GM04504 (cell line): Measurements from ENCODE around the gene FPR2.
"Not testable (repeated sequence)": the region's sequence is repeated elsewhere in the genome, so short reads cannot be mapped to it uniquely, and the experiment has no call there.

Experiments
- DNase-seq: peaks from one replicate; pipeline ENCODE4 v3.0.0-alpha.2; 2012; ENCODE audit warnings: low read depth

Gene FPR2, protein sequence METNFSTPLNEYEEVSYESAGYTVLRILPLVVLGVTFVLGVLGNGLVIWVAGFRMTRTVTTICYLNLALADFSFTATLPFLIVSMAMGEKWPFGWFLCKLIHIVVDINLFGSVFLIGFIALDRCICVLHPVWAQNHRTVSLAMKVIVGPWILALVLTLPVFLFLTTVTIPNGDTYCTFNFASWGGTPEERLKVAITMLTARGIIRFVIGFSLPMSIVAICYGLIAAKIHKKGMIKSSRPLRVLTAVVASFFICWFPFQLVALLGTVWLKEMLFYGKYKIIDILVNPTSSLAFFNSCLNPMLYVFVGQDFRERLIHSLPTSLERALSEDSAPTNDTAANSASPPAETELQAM

DNA sequence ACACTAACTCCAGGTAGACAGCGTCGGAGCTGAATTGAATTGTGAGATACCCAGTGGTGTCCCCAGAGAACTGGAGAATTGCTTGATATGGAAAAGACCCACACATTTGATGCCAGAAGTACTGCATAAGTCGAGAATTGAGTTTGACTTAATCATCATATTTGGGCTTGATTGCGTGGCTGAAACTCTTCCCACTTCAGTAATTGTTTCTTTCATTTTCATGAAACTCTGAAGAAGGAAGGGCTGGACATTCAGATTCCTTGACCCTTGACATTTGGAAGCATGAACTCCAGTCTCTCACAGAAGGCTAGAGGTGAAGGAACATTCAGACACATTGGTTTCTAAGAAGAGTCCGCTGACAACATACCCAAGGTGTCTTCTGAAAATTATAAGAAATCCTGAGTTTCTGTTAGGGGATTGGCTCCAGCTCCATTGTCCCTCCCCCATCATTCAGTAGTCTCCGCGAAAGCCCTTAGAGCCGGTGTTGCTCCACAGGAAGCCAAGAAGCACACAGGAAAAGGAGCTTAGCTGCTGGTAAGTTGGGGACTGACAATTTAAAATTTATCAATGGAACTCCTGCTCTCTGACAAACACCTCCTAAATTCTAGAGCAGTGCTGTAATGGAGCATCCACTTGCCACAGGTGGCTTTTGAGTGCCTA lies at the start of gene FPR2:
FPR2 (plus strand) TSS at position 484 of the 660 bp plus-strand sequence. CDS start 7,479 bp downstream, outside the sequence.
- DNase-seq, result no peak

DNA sequence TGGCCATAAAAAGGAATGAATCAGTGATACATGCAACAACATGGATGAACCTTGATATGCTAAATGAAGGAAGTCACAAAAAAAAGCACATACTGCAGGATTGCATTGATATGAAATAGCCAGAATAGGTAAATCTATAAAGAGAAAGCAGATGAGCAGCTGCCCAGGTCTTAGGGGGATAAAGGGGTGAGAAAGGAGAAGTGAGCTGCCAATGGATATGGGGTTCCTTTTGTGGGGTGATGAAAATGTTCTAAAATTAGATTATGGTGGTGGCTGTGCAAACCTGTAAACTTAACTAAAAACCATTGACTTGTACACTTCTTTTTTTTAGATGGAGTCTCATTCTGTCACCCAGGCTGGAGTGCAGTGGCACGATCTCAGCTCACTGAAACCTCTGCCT lies 49.3 kb upstream of the FPR2 start:
- no peak for DNase-seq

DNA sequence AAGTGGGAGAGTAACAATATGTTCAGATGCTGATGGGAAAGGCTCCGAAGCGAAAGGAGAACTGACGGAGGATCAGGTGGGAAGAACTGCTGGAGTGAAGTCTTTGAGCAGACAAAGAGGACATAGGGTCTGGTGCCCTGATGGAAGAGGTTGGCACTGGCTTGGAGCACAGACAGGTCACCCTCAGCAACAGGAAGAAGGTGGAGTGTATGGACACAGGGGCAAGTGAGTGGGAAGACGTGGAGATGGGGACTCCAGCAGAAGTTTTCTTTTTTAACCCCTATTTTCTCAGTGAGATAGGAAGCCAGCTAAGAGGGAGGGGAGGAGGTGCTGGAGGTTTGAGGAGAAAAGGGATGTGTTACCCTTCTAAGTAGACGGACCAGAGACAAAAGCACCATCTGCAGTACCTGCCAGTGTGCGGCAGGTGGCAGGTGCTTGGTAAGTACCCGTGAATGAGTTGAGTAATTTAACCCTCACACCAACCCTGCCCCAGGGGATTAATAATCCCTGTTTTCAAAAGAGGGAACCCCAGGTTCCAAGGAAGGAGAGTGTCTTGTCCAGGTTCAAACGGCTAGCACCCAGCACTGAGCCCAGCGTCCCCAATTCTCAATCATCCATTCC lies 48.4 kb upstream of the FPR2 start:
- no peak for DNase-seq

DNA sequence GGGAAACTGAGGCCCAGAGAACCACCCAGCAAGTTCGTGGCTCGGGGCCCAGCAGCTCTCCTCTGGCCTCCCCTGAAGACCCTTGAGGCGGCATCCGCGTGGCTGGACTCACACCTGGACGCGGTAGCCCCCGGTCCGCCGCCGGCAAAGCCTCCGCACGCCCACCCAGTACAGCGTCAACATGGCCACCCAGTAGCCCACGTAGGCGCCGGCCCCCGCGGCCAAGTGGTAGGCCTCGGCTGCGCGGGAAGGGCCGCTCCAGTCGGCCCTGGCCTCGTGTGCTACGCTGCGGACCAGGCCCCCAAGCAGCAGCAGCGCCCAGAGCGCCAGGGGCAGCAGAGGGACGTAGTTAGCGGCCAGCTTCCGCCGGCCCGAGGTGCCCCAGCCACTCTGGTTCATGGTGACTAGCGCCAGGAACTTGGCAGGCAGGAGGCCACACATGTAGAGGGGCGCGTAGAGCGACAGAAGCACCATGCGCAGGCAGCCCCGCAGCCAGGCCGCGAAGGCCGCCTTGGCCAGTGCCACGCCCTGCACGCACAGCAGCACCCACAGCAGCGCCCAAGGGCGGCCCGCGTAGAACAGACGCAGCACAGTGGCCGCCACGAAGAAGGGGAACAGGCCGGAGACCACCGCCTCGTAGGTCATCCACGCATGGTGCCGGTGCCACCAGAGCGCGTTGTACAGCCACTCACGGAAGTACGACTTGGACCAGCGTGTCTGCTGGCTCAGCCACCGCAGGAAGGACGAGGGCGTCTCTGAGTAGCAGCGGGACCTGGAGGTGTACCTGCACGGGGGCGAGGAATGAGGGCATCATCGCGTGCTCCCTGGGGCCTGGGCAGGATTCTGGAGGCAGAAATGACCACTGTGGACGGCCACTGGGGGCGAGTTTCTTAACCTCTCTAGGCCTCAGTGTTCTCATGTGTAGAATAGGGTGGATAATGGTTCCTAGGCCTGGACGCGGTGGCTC lies 47.4 kb upstream of the FPR2 start:
- no peak for DNase-seq

DNA sequence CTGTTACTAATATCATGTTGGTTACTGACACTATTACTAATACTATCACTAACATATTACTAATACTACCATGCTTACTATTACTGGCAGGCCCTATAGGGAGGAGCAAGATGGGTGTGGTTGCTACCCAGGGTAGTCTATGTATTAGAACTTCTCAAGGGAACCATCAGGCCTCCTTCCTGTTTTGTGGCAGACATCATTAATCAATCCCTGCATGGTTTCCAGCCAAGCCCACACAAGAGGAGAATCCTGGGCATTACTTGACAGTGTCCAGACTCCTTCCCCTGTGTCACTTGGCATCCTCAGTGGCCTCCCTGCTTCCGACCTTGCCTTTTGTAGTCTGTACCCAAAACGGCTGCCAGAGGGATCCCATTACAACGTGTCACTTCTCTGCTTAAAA lies 46.1 kb upstream of the FPR2 start:
- DNase-seq, result no peak

DNA sequence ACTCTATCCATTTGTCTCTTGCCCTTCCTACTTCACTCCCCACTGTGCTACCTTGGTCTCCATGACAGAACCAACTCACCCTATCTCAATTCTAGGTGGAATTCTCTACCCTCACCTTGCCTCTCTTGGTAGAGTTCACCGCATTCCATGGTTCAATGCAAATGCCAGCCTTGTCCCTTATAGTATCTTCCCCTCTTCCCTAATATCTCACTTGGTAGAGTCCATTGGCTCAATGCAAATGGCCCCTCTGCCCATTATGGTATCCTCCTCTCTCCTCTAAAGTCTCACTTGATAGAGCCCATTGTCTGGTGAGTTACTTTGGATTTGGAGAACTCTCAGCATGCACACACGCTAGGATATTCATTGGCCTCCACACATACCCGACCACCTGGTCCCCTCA lies 45.1 kb upstream of the FPR2 start:
- DNase-seq, result no peak

DNA sequence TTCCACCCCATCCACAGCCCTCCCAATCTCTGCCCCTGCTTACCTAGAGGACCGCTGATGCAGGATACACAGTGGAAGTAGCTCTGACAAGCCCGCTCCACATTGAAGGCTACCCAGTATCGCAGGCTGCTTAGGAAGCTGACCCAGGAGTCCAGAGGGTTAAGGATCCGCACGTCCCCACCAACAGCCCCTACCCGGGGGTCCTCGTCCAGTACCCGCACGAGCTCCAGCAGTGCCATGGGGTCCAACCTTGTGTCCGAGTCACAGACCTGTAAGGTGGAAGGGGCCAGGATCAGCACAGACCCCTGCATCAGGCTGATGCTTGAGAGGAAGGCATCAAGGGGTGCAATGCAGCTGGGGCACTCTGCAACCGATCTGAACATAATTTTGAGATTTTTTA lies 44.1 kb upstream of the FPR2 start:
- DNase-seq, result no peak

DNA sequence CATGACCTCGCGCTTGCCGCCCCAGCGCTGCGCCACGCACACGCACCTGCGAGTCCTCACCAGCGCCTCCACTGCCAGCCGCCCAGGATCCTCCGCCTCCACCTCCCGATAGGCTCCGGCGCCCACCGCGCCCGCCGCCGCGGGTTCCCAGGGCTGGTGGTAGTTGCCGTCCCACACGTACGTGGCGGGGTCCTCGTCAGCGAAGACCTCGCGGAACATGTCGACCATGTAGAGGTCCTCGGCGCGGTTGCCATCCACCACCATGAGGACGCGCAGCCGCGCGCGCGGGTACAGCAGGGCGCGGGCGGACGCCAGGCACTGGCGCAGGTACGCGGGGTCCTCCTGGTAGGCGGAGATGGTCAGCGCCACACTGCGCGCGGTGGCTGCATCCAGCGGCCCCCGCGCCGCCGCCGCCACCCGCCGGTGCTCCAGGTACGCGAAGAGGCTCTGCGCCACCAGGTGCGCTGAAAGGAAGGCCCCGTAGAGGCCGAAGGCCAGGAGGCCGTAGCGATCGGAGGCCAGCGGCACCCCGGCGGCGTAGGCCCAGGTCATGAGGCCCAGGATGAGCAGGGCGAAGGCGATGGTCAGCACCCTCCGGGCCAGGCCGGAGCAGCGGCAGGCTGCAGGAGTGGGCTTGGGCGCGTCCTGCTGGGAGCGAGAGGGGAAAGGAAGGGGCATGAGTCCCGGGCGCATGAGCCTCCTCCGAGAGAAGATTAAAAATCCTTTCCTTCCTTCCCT lies 41.6 kb upstream of the FPR2 start:
- no peak for DNase-seq

DNA sequence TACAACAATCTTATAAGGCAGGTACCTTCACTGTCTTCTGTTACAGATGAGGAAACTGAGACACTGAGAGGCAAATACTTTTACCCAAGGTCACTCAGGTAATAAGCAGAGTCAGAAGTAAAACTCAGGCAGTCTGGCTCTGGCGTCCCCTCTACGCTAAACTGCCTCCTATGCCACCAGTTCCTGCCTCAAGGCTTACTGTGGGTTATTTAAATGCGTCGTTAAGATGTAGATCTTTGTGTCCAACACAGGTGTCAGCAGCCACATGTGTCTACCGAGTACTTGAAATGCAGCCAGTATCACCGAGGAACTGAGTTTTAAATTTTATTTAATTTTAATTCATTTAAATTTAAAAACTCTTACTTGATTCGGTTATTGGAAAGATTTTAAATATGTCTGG lies 39.1 kb upstream of the FPR2 start:
- DNase-seq, result no peak

DNA sequence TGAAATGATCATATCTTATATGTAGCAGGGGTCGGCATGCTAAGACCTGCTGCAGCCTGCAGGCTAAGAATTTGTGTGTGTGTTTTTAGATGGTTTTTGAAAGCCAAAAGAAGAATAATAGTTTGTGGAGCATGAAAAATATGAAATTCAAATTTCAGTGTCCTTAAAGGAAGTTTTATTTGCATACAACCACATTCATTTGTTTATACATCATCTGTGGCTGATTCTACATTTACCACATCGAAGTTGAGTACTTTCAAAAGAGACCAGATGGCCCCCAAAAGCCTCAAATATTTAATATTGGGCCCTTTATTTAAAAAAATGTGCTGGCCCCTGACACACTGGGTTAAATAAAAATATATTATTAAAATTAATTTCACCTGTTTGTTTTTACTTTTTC lies 38.5 kb upstream of the FPR2 start:
- no peak for DNase-seq

DNA sequence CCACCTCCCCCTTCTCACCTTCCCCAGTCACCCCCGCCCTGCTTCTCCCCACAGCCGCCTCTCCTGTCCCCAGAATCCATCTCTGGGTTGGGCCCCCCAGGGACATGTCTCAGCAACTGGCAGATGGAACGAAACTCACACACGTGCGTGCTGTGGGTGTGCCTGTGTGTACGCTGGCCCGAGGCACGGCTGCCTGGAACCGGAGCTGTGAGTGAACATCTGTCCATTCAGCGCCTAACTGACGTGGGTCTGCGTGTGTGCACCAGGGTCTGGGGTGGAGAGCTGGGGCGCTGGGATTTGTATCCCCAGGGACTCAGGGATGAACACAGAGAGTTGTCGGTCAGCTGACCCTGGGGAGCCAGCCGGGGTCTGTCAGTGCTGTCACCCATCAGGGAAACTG lies 36.4 kb upstream of the FPR2 start:
- DNase-seq, result no peak

DNA sequence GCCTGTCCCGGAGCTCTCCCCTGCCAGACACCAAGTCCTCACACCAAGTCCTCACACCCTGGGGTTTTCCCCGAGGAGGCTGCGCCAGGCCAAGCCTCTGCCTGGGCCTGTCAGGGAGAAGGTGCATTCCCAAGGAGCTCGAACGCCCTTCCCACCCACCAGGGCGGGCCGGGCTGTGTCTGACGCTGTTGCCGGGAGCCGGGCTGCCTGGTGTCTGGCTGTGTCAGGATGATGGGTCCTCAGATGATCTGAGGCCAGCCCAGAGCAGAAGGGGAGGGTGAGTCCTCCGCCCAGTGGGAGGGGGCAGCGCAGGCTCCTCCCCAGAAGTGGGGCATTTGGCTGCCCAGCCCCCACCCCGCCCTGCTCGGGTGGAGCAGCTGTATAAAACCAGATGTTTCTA lies 34.9 kb upstream of the FPR2 start:
- DNase-seq, result peak; percentile 35

DNA sequence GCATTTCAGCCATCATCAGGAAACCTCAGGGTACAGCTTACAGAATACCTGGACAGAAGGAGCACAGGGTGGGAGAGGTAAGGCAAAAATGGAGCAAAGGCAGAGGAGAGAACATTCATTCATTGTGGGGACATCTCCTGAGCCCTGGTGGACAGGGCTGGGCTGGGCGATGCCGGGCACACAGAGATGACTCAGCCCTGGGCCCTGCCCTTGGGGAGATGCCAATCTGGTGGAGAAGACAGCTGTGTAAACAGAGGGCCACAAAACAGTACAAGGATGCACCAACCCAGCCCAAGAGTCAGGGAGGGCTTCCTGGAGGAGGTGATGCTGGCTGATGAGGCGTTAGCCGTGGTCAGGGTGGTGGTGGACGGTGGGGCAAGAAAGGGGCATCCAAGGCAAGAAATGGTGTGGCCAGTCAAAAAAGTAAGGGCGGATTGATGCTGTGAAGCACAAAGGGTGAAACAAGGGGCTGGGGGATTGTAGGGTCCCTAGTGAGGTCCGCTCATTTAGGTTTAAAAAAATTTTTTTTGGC lies 33.6 kb upstream of the FPR2 start:
- no peak for DNase-seq

DNA sequence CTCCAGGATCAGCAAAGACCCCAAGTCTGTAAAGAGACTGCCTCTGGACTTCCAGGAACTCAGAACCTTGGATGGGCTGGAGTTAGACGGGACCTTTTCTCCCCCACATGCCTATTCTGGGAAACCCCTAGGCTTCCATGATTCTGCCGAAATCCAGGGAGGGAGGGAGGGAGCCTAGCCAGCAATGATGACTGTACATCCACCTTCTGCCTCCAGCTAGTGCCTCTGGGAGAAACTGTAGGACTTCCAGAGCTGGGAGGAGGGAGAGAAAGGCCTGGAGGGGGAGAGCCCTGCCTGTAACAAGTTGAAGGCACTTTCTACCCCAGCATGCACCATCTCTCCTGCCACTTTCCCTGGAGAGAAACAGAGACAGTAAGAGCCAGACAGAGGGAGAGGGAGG lies 31.2 kb upstream of the FPR2 start:
- no peak for DNase-seq

DNA sequence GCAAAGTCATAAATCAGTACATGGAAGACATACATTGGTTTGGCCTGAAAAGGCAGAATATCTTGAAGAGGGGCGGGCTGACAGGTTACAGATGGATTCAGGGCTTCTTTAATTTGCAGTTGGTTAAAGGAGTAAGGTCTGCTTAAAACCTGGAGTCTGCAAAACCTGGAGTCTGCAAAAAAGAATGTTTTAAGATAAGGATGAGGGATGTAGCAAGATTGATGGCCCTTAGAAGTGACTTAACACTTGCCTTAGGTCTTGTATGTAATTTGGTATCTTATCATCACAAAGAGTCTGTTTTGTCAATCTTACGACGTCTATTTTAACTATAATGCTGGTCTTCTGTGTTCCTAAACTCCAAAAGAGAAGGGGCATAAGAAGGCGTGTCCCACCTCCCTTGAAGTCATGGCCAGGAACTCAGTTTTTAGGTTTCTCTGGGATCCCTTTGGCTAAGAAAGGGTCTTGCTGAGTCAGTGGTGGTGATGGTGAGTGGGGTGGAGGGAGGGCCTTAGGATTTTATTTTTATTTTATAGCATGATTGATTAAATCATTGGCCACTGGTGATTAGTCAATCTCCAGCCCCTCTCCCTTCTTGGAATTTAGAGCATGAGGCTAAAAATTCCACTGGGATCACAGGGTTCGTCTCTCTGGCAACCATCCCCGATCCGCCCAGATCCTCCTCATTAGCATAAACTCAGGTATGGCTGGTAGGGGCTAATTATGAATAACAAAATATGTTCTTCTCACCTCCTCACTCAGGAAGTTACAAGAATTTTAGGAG lies 27.0 kb upstream of the FPR2 start:
- no peak for DNase-seq

DNA sequence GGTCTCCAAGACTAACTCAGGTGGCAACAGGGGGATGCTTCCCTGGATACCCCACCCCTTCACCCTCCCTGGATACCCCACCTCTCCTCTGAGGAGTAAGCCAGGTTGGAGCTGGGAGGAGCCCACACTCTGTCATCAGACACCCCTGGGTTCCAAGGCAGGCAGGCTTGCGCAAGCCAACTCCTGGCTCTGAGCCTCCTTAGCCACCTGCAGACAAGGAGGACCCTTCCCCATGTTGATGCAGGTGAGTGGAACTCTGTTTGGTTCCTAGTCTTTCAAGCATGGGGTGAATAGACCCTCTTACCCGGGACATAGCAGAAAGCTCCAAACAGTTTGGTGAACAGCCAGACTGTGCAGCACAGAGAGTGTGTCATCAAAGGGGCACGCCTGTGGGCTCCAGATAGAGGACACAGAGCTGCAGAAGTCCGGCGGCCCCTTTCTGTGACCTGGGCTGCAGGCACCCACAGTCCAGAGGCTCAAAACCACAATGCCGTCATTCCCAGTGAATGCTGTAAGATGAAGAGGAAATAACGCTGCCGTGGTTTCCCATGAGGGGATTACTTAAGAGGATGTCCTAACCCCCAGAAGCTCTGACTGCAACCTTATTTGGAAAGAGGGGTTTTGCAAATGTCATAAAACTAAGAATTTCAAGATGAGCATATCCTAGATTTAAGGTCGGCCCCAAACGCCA lies 25.1 kb upstream of the FPR2 start:
- DNase-seq, result no peak

DNA sequence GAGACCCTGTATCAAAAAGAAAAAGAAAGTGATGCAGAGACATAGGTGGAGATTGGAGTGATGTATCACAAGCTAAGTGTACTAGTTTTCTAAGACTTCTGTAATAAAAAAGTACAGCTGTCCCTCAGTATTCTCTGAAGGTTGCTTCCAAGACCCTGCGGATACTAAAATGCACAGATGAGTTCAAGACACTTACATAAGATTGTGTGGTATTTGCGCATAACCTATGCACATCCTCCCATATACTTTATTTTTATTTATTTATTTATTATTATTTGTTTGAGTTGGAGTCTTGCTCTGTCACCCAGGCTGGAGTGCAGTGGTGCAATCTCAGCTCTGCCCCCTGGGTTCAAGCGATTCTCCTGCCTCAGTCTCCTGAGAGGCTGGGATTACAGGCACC lies 23.6 kb upstream of the FPR2 start:
- no peak for DNase-seq

DNA sequence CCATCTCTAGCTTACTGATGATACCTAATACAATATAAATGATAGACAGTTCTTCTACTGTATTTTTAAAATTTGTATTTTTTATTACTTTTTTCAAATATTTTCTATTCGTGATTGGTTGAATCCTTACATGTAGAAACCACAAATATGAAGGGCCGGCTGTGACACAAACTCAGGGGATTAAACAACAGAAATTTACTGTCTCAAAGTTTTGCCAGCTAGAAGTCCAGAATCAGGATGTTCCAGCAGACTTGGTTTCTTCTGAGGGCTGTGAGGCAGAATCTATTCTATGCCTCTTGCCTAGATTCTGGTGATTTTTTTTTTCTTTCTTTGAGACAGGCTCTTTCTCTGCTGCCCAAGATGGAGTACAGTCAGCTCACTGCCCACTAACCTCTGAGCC lies 23.1 kb upstream of the FPR2 start:
- DNase-seq, result no peak

DNA sequence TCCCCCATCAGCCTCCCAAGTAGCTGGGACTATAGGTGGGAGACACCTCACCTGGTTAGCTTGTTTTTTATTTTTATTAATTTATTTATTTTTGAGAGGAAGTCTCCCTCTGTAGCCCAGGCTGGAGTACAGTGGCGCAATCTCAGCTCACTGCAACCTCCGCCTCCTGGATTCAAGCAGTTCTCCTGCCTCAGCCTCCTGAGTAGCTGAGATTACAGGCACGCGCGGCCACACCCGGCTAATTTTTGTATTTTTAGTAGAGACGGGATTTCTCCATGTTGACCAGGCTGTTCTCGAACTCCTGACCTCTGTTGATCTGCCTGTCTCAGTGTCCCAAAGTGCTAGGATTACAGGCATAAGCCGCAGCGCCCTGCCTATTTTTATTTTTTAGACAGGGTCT lies 22.5 kb upstream of the FPR2 start:
- DNase-seq, result not testable (repeated sequence)
